Calu3 (cell line): ENCODE results near the gene RARA. TPM values are rescaled to one million over a fixed set of nuclear protein-coding genes. Genes with fewer than 3 reads are reported as not detected.

Experiments used
- BruUV-seq: library from RNA; stranded (reverse); fragments of 400-500 nt; replicated peaks from 2 replicates; lab custom pipeline; 2021; lab: Mats Ljungman, UMichigan
- CTCF ChIA-PET: fragments of 300-600 bp; sonication (Branson Sonifier 250); formaldehyde crosslinking; loops from one replicate; lab custom pipeline; 2022; ENCODE audit warnings: antibody characterized with exemption; lab: Charles Lee
- DNase-seq: peaks from one replicate; pipeline ENCODE4 v3.0.0; 2022
- H3K27ac Mint-ChIP-seq: one replicate; pipeline ENCODE4 v1.8.0; 2022; ENCODE audit warnings: mixed read lengths; ENCODE audit not compliant: unreplicated experiment
- H3K27me3 Mint-ChIP-seq: one replicate; pipeline ENCODE4 v1.8.0; 2022; ENCODE audit warnings: mixed read lengths; ENCODE audit not compliant: unreplicated experiment
- H3K36me3 Mint-ChIP-seq: one replicate; pipeline ENCODE4 v1.8.0; 2022; ENCODE audit warnings: mild to moderate bottlenecking, moderate library complexity, mixed read lengths; ENCODE audit not compliant: insufficient read depth, unreplicated experiment
- H3K4me1 Mint-ChIP-seq: one replicate; pipeline ENCODE4 v1.8.0; 2022; ENCODE audit warnings: mild to moderate bottlenecking, low read depth, mixed read lengths; ENCODE audit not compliant: unreplicated experiment
- H3K4me3 Mint-ChIP-seq: one replicate; pipeline ENCODE4 v1.8.0; 2022; ENCODE audit warnings: mild to moderate bottlenecking, low read depth, moderate library complexity, mixed read lengths; ENCODE audit not compliant: unreplicated experiment
- H3K9me3 Mint-ChIP-seq: one replicate; pipeline ENCODE4 v1.8.0; 2022; ENCODE audit warnings: low read depth, mixed read lengths; ENCODE audit not compliant: unreplicated experiment
- CTCF ChIP-seq: fragments of 200-600 bp; IDR thresholded peaks from one replicate; pipeline ENCODE4 v1.8.0; 2022; ENCODE audit warnings: antibody characterized with exemption; ENCODE audit not compliant: unreplicated experiment
- intact Hi-C: fragments of 100-400 bp; cut with micrococcal nuclease; formaldehyde crosslinking; loops from one replicate; pipeline ENCODE4 v1.10.0; 2022; ENCODE audit not compliant: unreplicated experiment
- total RNA-seq: library from RNA; stranded (reverse); gene quantifications from 2 replicates; pipeline ENCODE4 v1.2.3, GENCODE V29; 2022

RARA gene
- total RNA-seq, 1 experiment from 2014 or later = 150 TPM

DNA sequence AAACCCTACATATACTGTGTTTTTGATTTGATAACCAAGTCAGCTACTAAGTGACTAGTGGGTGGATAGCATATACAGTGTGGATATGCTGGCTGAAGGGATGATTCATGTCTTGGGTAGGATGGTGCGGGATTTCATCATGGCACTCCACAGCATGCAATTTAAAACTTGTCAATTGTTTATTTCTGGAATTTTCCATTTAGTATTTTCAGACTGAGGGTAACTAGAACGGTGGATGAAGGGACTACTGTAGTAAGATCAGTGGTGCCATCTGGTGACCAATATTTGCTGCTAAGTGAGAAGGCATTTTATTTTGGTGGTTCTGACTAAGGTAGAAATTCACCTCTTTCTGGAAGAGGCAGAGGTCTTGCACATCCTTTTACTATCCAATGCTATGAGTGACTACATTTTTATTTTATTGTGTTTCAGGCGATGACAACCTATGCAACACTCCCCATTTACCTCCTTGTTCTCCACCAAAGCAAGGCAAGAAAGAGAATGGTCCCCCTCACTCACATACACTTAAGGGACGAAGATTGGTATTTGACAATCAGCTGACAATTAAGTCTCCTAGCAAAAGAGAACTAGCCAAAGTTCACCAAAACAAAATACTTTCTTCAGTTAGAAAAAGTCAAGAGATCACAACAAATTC is 18.2 kb upstream of the RARA start:
- no peak for TF ChIP-seq CTCF
- peak overlapping the region; percentile 90 for H3K27ac Mint-ChIP-seq
- DNase-seq = peak; percentile 97
- CTCF ChIA-PET = interaction anchor here (0.6 to 9.9 kb wide), 43 partner anchors 8 to 603 kb away, joined by 3 to 181 read pairs (median 7); partner anchors contain the start of genes CSF3, IGFBP4, MED24 and NR1D1
- peaks cover 98% of the 10 kb centered on the region for H3K36me3 Mint-ChIP-seq
- no peaks in the 10 kb centered on the region for H3K27me3 Mint-ChIP-seq
- peaks cover 58% of the 10 kb centered on the region for H3K4me1 Mint-ChIP-seq
- H3K4me3 Mint-ChIP-seq = peak overlapping the region; percentile 83
- intact Hi-C loops = loop anchor here (1.0 to 2.0 kb wide), 4 partner anchors 40 to 177 kb away; partner anchors contain the start of gene WIPF2
- H3K9me3 Mint-ChIP-seq = no peaks in the 10 kb centered on the region
- no TSS peak for BruUV-seq

GRCh38 chr17:40291281-40291664 is 17.7 kb upstream of the RARA start:
- Mint-ChIP-seq H3K27me3 (no peaks in the 10 kb centered on the region), H3K4me3 (no peak overlapping the region), H3K9me3 (no peaks in the 10 kb centered on the region), H3K4me1 (peaks cover 60% of the 10 kb centered on the region), H3K27ac (peak overlapping the region; percentile 90), H3K36me3 (peaks cover 100% of the 10 kb centered on the region)
- no TSS peak for BruUV-seq
- CTCF ChIA-PET = interaction anchor here (1.2 to 9.9 kb wide), 15 partner anchors 8 to 432 kb away, joined by 3 to 181 read pairs (median 9); partner anchors contain the start of gene WIPF2
- intact Hi-C loops = loop anchor here (2.0 kb wide), 1 partner anchor 40 kb away; no protein-coding TSS in a partner anchor
- TF ChIP-seq CTCF = no peak
- DNase-seq = peak; percentile 18

DNA sequence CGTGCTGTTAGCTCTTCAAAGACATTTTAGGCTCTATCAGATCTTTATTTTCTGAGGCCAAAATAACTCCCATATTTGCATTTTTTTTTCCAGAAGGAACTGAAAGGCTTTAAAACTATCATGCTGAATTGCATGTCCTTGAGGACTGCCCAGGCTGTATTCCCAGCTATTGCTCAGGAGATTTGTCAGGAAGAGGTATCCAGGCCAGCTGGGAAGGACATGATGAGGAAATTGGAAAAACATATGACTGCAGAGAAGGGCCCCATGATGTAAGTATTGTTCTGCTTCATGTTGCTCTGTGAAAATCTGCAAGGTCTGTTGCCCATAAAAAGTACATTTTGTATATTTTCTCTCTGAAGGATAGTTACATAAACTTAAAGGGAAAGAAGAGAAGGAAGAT is 15.6 kb upstream of the RARA start:
- peak overlapping the region; percentile 27 for H3K27ac Mint-ChIP-seq
- H3K27me3 Mint-ChIP-seq = no peaks in the 10 kb centered on the region
- CTCF ChIA-PET = interaction anchor here (0.7 to 9.9 kb wide), 14 partner anchors 9 to 344 kb away, joined by 3 to 181 read pairs (median 6); partner anchors contain the start of genes NR1D1, RARA and TOP2A
- DNase-seq = no peak
- TF ChIP-seq CTCF = no peak
- intact Hi-C loops = no loop called here
- H3K9me3 Mint-ChIP-seq = no peaks in the 10 kb centered on the region
- H3K36me3 Mint-ChIP-seq = peaks cover 100% of the 10 kb centered on the region
- no TSS peak for BruUV-seq
- H3K4me3 Mint-ChIP-seq = no peak overlapping the region
- H3K4me1 Mint-ChIP-seq = peaks cover 50% of the 10 kb centered on the region

DNA sequence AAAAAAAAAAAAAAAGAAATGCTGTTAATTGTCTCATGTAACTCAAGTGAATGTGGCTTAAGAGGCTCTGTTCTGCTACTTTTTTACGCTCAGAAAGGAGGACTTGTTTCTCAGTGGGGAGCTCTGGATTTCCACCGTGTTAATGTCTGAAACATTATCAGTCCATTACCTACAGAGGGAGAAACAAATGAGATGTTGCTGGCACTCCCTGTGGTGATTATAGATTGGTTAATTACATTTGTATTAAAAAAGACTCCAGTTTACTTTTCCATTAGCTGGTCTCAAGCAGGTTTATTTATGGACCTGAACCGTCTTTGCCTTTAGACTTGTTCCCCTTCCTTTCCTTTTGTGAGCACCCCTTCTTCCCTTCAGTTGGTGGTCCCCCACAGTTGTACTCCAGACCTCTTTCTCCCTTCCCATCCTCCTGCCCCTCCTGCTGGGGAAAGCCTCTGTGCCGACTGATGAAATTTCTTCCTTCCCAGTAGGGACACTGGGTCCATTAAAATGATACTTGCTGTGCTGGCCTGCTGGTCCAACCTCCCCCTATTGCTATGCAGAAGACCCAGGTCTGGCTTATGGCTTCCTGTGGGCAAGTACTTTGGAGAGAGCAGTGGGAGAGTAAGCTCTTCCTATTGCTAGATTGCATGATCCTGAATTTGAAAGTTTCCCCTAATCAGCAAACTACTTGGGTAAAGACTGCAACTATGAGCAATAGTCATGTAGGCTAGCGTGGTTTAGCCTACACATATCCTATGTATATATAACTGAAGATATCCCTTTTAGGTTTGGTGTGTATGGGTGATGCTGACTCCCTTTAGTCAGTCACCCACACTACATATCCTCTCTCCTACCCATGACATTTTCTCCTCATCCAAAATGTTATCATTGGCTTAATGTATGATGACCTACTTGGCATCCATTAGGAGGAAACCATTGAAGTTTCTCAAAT is 13.2 kb upstream of the RARA start:
- Mint-ChIP-seq H3K4me1 (peaks cover 35% of the 10 kb centered on the region), H3K9me3 (no peaks in the 10 kb centered on the region), H3K27me3 (no peaks in the 10 kb centered on the region), H3K36me3 (peaks cover 100% of the 10 kb centered on the region), H3K4me3 (no peak overlapping the region), H3K27ac (peak overlapping the region; percentile 10)
- intact Hi-C loops = no loop called here
- no TSS peak for BruUV-seq
- TF ChIP-seq CTCF = no peak
- CTCF ChIA-PET = interaction anchor here (0.6 to 4.0 kb wide), 10 partner anchors 9 to 396 kb away, joined by 3 to 23 read pairs (median 4); partner anchors contain the start of gene RARA
- no peak for DNase-seq
